T-helper 9 cell (primary cell): ENCODE results near the gene DCTN2.
"Not testable (repeated sequence)": the region's sequence is repeated elsewhere in the genome, so short reads cannot be mapped to it uniquely, and the experiment has no call there.

Experiments used
- DNase-seq: peaks from one replicate; pipeline ENCODE4 v3.0.0-alpha.2; 2020

The DCTN2 gene

GRCh38 chr12:57513677-57514076 is 33.3 kb downstream of the DCTN2 start:
- DNase-seq: not testable (repeated sequence)

- DNase-seq: no peak
These were observed 33.7 kb downstream of the DCTN2 start for GRCh38 chr12:57513266-57513665.

GRCh38 chr12:57512665-57513064 is 34.3 kb downstream of the DCTN2 start:
- no peak for DNase-seq

GRCh38 chr12:57511588-57512325 is 35.2 kb downstream of the DCTN2 start:
- no peak for DNase-seq

- DNase-seq: no peak
These were observed 35.8 kb downstream of the DCTN2 start for GRCh38 chr12:57511161-57511560.

- DNase-seq: not testable (repeated sequence)
These were observed 39.2 kb downstream of the DCTN2 start for GRCh38 chr12:57507796-57508195.

- DNase-seq: not testable (repeated sequence)
These were observed 40.5 kb downstream of the DCTN2 start for GRCh38 chr12:57506541-57506940.

- DNase-seq: not testable (repeated sequence)
These were observed 44.6 kb downstream of the DCTN2 start for GRCh38 chr12:57502311-57502969.

GRCh38 chr12:57500213-57500612 is 46.8 kb downstream of the DCTN2 start:
- no peak for DNase-seq

- no peak for DNase-seq
These were observed 48.4 kb downstream of the DCTN2 start for GRCh38 chr12:57498571-57498970.

- no peak for DNase-seq
These were observed 48.9 kb downstream of the DCTN2 start for GRCh38 chr12:57498132-57498502.

GRCh38 chr12:57497223-57498131 is 49.5 kb downstream of the DCTN2 start:
- no peak for DNase-seq

GRCh38 chr12:57496822-57497221 is 50.2 kb downstream of the DCTN2 start:
- no peak for DNase-seq

- not testable (repeated sequence) for DNase-seq
These were observed 51.8 kb downstream of the DCTN2 start for GRCh38 chr12:57495051-57495701.

- no peak for DNase-seq
These were observed 55.4 kb downstream of the DCTN2 start for GRCh38 chr12:57491393-57492280.

GRCh38 chr12:57490126-57490525 is 56.9 kb downstream of the DCTN2 start:
- no peak for DNase-seq

GRCh38 chr12:57489157-57489641 is 57.8 kb downstream of the DCTN2 start:
- no peak for DNase-seq

- DNase-seq: no peak
These were observed 58.4 kb downstream of the DCTN2 start for GRCh38 chr12:57488402-57489156.

- peak; percentile 85 for DNase-seq
These were observed 59.2 kb downstream of the DCTN2 start, which contains the start of gene MARS1 for GRCh38 chr12:57487597-57488401. TSS of gene MARS1 (plus strand) at chr12:57488068. CDS start at chr12:57488091, 23 bp downstream.
